ENCODE measurements around the gene CNGA3.
A peak's percentile ranks its signal among the peaks of the same experiment; 100 is the strongest.

CNGA3 gene

DNA sequence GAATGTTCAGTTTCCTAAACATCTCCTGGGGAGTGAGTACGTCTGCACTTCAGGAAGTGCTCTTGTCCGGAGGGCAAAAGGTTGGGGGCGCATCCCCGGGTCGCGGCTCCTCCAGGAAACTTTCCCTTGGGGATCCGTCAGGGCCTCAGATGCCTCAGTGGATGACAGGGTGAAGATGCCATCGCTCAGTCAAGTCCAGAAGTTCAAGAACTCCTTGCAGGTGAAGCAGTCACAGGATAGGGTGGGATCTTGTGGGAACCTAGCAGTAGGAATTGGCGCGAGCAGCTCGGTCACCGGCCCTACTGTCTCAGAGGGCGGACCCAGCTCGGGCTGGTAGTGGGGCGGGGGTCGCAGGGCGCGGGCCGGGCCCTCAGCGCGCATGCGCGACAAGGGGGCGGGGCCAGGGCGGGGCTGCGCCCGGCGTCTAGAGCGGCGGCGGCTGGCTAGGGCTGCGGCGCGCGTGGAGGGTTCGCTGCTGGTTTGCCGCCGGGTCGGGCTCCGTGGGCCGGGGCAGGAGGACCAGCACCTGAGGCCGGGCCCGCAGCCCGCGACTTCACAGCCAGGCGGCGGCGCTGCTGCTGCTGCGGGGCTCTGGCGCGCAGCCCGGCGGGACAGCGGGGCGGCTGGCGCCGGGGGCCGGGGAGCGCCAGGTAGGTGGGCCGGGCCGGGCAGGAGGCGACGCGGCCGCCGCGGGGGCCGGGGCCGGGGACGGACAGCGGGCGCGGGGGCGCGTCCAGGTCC, 98.3 kb downstream of the CNGA3 start, which contains the start of gene INPP4A:
INPP4A (plus strand) TSS at position 423 of the 741 bp plus-strand sequence. CDS start 75,191 bp downstream, outside the sequence.
- peak; percentile 92 for DNase-seq (ENCODE audit: low spot score)

DNA sequence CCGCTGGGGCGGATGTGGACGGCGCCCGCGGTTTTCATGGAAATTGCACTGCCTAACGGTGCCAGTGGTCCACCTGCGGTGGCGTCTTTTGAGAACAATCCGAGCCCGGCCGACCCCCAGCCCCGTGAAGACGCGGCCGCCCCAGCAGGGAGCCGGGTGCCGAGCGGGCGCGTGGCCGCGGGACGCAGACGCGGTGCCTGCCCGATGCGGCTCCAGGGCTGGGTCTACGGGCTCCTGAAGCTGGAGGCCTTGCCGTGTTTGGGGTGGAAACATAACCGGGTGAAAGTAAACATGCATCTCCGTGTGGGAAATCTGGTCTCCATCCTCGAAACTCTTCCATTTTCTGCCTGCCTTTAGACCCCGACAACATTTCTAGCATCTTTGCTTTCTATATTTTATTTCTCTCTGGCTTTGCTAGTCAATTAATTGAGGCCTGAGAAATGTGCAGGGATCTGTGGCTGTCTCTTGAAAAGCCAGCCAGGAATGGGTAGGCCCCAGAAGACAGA, 99.0 kb downstream of the CNGA3 start:
- peak; percentile 53 for DNase-seq (ENCODE audit: low spot score)

DNA sequence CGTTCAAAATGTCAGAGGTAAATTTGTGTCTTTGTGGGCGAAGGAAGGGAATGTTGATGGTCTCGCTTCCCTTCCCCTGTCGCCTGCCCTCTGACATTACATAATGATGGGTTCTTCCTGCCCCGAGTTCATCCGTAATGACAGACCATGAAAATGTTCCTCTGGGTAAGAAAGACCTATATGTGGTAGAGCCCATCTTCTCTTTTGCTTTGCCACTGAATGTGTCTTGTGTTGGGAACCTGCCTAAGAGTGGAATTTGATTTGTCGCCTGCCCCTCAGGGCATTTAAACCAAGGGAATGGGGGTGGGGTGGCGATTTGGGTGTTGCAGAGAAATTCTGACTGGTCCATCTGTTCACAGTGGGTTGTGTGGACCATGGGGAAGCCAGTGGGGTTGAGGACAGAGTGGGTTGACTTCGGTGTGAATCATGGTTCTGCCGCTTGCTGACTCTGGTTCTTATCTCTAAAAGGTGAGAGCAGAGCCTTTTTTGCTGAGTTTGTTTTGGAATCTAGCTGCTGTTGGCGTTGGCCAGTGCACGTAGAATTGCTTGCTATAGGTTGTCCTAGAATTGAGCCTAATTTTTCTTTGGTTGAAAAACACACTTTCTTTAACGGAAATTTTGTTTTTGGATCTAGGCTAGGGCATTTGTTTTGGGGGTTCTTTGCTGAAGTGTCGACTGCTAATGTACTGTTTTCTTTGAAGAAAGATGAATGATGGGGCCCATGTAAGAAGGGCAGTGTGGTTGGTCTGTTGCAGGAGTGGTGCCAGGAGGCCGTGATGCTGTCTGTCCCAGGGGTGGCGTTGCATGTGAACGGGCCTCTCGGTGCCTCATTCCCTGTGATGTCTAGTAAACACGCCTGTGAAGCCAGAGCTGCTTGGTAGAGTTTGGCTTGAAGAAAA, 99.7 kb downstream of the CNGA3 start:
- no peak for DNase-seq (ENCODE audit: low spot score)

DNA sequence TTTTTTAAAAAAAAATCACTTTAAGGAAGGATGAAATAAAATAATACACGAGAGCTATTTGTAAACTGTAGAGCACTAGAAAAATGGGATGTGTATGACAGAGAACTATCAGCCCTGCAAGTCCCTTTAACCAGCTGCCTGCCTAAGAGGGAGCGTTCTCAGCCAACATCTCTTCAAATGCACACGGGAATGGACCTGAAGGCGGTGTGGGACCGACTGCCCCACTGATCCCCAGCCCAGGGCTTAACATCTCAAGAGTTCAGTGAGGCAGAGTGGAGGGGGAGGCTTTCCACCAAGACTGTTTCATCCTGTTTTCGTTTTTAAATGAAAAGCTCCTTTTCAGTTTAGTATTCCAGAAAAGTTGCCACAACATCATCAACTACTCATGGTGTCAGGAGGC, 100.6 kb downstream of the CNGA3 start:
- no peak for DNase-seq (ENCODE audit: low spot score)

Measured in AG08395 (cell line).